ENCODE data around the gene MYCBPAP.

The MYCBPAP gene

DNA sequence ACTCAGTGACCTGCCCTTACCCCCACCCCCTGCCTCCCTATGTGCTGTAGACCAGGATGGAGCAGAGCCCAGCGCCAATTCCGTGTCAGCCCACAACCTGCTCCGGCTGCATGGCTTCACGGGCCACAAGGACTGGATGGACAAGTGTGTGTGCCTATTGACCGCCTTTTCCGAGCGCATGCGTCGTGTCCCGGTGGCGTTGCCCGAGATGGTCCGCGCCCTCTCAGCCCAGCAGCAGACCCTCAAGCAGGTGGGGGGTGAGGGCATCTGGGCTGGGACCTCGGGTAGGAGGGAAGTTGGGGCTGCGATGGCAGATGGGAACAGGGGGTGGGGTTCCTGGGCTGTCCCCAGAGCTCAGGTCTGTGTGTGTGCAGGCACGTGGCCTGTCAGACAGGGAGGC is 46.0 kb downstream of the MYCBPAP start:
- no peak for DNase-seq

DNA sequence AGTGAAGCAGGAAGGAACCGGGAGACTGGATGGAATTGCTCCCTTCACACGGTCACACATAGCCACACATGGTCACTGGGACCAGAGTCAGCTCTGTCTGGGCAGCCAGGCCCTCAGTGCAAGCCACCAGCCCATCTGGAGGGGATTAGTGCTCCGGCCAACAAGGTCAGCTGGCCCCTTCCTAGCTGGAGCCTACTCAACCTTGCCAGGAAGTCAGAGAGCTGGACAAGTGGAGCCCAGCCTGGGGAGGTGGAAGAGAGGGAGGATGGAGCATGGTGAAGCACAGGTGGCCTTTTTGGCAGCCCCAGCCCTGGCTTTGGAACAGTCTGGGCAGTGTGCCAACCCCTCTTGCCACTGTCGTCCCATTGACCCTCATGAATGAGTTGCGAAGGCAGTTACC is 48.6 kb downstream of the MYCBPAP start:
- DNase-seq = no peak

GRCh38 chr17:50557630-50558029 is 49.4 kb downstream of the MYCBPAP start:
- no peak for DNase-seq

DNA sequence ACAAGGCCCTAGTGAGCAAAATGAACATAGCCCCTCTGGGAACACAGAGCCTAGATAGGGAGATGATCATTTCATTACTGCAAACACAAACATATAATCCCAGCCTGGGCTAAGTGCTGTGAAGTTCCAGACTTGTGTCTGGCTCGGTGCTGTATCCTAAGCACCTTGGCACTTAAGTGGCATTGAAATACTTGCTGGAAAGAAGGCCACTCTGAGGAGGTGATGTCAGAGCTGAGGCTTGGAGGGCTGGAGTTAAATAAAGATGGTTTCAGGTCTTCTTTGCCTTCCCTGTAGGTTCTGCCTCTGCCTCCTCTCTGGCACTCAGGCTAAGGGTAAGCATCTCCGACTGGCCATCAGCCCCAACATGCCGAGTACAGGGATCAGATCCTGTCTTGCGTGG is 49.9 kb downstream of the MYCBPAP start:
- DNase-seq = no peak

GRCh38 chr17:50558581-50558940 is 50.3 kb downstream of the MYCBPAP start:
- no peak for DNase-seq

- no peak for DNase-seq
These were observed 50.8 kb downstream of the MYCBPAP start for GRCh38 chr17:50558941-50559614.

DNA sequence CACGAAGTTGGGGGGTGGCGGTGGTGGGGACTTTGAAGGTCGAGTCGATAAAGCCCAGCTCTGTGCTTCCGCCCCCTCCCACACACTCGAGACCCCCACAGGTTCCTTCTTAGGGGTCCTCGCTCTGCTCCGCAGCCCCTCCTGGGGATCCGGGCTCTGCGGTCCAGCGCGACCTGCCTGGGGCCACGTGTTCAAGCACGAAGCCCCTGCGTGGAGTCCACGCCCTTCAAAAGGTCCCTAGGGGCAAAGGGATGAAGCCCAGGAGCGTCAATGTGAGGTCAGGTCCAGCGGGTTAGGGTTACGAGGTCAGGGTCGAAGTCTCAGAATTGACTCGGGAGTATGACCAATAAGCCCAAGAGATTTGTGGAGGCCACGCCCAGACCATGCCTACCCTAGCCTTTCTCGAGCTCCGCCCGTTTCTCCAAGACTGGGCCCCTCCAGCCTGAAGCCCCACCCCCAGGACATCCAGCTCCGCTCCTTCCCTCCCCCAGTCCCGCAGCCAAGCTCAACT is 51.5 kb downstream of the MYCBPAP start:
- DNase-seq = peak; percentile 50

DNA sequence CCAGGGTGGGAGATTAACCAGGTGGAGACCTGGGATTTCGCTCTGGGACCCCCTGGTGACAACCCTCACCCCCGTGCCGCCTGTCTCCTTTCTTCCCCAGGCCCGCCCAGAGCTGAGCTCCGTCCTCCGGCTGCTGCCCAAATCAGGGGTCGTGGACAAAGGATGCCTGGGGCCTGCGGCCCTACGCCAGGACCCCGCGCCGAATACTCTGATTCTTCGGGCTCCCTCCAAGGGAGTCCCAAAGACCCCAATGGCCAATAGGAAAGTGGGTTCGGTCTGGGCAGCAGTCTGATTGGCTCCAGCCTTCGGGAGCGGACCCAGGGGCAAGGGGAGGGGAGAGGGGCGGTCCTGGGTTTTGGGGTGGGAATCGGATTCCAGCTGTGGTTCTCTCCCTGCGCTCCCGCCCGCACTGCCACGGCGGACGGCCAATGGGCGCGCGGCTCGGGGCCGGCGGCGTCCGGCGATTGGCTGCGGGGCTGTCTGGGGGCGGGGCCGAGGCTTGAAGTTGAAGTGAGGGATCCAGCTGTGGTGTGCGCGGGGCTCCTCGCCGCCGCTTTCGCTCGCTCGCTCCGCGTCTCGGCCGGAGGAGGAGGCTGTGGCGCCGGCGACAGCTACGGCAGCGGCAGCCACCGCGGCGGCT is 52.1 kb downstream of the MYCBPAP start, which contains the start of gene CACNA1G:
TSS of gene CACNA1G (plus strand) at position 531 of the 640 bp plus-strand sequence. CDS start 745 bp downstream, outside the sequence.
- peak; percentile 84 for DNase-seq

- no peak for DNase-seq
These were observed 52.9 kb downstream of the MYCBPAP start for GRCh38 chr17:50560931-50561745.

DNA sequence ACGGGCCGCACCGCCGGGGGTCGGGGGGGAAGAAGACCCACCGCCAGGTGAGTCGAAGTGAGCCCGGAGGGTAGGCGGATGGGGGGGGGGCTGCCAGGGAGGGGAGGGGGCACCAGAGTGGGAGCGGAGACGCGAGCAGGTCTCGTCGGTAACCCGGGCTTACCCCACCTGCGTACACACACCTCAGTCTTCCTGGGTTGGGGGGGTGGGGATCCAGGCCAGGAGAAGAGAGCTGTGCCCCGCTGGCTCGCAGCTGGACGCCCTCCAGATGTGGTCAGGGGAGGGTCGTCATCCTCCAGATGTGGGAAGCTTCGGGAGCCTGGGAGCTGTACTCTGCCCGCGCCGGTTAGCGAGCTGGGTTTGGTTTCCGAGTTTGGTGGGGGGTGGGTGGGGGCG is 53.5 kb downstream of the MYCBPAP start:
- DNase-seq = no peak

GRCh38 chr17:50562242-50563091 is 54.2 kb downstream of the MYCBPAP start:
- no peak for DNase-seq

DNA sequence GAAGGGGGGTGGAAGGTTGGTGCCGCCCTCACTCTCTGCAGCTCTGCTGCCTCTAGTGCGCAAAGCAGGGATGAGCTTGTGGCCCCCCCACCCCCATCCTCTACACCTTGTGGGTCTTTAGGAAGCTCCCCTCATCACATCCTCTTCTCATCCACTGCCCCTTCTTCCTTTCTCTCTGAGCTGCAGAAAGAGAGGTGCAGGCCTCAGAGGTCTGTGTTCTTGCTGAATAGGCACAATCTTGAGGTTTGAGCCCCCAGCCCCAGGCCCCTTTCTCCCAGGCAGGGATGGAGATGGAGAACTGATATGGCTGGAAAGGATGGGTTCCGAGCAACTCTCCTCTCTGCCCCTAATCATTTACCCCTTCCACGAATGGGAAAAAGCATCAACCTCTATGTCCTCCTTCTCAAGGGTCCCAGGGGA is 54.9 kb downstream of the MYCBPAP start:
- no peak for DNase-seq

- DNase-seq = peak; percentile 57
These were observed 56.7 kb downstream of the MYCBPAP start for GRCh38 chr17:50564916-50565315.

GRCh38 chr17:50565402-50566350 is 57.4 kb downstream of the MYCBPAP start:
- no peak for DNase-seq

DNA sequence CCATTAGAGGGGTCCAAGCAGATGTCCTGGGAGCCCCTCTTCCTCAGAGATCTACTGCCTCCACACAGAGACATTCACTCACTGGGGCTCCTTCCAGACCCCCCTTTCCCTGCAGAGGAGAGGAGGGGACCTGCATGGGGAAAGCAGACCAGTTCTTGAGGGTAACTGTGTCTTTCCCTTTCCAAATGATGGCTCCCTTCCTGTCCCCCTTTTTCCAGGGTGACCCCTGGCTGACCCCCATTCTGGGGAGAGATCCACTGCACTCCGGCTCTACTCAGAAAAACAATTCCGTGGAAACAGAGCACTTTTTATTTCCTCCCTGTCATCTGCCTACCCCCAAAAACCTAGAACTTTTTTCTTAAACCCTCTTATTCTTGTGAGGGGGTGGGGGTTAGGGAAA is 58.6 kb downstream of the MYCBPAP start:
- no peak for DNase-seq

DNA sequence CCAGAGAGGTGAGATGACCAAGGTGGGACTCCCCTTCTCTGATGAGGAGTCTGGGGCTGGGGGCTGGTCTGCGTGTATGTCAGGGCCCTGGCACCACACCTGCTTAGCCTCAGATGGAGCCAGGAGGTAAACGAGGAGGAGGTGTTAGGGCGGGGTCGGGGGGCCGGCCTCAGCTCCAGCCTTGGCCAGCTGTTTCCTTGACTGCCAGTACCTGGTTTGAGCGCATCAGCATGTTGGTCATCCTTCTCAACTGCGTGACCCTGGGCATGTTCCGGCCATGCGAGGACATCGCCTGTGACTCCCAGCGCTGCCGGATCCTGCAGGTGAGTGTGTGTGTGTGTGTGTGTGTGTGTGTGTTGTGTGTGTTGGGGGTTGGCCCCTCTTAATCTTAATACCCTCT is 60.4 kb downstream of the MYCBPAP start:
- no peak for DNase-seq

DNA sequence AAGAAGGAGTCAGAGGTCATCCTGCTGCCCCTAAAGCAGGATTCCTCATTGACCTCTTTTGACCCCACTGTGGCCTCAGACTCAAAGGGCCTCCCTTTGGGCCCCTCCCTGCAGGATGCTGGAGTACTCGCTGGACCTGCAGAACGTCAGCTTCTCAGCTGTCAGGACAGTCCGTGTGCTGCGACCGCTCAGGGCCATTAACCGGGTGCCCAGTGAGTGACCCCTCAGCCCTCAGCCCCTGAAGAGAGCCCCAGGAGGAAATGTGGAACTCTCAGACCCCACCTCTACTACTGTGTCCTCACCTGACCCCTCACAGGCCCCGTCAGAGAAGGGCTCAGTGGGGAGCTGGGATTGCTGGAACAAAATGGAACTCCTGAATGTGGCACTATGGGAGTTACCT is 61.4 kb downstream of the MYCBPAP start:
- DNase-seq = no peak

DNA sequence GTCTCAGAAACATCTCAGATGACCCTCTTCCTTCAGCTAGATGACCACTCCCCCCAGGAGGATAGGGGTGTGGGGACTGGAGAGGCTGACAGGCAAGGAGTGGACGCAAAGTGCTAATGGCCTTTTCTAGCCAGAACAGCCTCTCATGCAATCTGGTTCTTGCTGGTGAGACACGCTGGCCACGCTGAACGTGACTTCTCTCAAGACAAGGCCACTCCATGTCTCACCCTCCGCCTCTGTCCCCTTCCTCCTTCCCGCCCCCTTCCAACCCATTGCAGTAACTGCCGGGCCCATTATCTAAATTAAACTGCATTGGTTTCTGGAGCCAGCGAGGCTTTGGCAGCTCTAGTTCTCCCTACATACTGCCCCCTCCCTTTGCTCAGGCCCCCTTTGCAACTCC is 61.8 kb downstream of the MYCBPAP start:
- no peak for DNase-seq

- no peak for DNase-seq
These were observed 62.3 kb downstream of the MYCBPAP start for GRCh38 chr17:50570528-50570927.

- no peak for DNase-seq
These were observed 63.4 kb downstream of the MYCBPAP start for GRCh38 chr17:50571681-50572080.

DNA sequence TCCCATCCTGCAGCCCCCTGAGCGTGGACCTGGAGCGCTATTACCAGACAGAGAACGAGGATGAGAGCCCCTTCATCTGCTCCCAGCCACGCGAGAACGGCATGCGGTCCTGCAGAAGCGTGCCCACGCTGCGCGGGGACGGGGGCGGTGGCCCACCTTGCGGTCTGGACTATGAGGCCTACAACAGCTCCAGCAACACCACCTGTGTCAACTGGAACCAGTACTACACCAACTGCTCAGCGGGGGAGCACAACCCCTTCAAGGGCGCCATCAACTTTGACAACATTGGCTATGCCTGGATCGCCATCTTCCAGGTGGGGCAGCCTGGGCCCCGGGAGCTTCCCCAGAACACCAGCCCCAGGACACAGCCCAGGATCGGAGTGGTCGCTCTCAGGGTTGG is 64.3 kb downstream of the MYCBPAP start:
- DNase-seq = no peak

Measured in EL (cell line).